T follicular helper cell (primary cell): ENCODE data around the gene PDLIM7.
"Not testable (repeated sequence)": the region's sequence is repeated elsewhere in the genome, so short reads cannot be mapped to it uniquely, and the experiment has no call there.

Source experiments
- DNase-seq: peaks from one replicate; pipeline ENCODE4 v3.0.0-alpha.2; 2020; ENCODE audit warnings: low read depth

Gene PDLIM7

DNA sequence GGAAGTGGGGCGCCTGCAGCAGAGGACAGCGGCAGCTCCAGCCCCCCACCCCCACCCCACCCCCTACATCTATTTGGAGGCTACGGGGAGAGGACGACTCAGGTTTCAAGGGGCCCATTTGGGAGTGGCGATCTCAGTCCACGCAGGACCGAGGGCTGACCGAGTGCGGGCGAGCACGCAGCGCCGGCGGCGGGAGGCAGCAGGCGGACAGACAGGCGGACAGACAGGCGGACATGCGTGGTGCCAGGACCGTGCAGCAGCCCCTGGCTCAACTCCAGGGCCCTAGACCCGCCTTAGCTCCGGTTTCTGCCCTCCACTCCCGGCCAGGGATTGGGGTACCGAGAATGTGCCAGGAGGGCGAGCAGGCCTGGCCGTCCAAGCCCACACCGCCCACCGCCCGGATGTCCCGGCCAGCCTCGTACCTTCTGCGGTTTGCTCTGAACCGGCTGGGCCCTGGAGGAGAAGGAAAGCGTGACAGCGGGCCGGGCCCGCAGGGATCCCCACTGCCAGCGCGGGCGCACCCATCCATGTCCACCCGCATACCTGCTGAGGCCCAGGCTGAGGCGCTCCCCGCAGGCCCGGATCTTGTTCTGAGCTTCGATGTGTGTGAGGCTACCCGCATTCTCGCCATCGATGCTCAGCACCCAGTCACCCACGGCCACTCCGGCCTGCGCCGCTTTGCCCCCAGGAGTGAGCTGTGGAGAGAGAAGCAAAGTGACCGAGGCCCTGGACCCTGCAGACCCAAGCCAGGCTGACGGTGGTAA, 5.2 kb downstream of the PDLIM7 start:
- DNase-seq = no peak

GRCh38 chr5:177491429-177491945, 5.9 kb downstream of the PDLIM7 start:
- DNase-seq = no peak

- no peak for DNase-seq
These were observed 6.4 kb downstream of the PDLIM7 start for GRCh38 chr5:177490992-177491391.

- no peak for DNase-seq
These were observed 7.0 kb downstream of the PDLIM7 start for GRCh38 chr5:177490311-177490991.

- no peak for DNase-seq
These were observed 8.2 kb downstream of the PDLIM7 start for GRCh38 chr5:177489119-177489716.

GRCh38 chr5:177487975-177488374, 9.4 kb downstream of the PDLIM7 start:
- no peak for DNase-seq

GRCh38 chr5:177487144-177487543, 10.3 kb downstream of the PDLIM7 start:
- no peak for DNase-seq

- DNase-seq = no peak
These were observed 11.1 kb downstream of the PDLIM7 start for GRCh38 chr5:177486256-177486655.

DNA sequence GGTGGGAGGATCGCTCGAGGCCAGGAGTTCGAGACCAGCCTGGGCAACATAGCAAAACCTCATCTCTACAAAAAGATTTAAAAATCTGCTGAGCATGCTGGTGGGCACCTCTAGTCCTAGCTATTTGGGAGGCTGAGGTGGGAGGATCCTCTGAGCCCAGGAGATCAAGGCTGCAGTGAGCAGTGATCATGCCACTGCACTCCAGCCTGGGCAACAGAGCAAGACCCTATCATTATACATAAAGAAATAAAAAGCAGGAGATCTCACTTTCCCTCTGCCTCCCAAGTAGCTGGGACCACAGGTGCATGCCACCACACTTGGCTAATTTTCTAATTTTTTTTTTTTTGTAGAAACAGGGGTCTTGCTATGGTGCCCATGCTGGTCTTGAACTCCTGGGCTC, 11.7 kb downstream of the PDLIM7 start:
- not testable (repeated sequence) for DNase-seq

GRCh38 chr5:177484902-177485549, 12.4 kb downstream of the PDLIM7 start:
- DNase-seq = no peak

DNA sequence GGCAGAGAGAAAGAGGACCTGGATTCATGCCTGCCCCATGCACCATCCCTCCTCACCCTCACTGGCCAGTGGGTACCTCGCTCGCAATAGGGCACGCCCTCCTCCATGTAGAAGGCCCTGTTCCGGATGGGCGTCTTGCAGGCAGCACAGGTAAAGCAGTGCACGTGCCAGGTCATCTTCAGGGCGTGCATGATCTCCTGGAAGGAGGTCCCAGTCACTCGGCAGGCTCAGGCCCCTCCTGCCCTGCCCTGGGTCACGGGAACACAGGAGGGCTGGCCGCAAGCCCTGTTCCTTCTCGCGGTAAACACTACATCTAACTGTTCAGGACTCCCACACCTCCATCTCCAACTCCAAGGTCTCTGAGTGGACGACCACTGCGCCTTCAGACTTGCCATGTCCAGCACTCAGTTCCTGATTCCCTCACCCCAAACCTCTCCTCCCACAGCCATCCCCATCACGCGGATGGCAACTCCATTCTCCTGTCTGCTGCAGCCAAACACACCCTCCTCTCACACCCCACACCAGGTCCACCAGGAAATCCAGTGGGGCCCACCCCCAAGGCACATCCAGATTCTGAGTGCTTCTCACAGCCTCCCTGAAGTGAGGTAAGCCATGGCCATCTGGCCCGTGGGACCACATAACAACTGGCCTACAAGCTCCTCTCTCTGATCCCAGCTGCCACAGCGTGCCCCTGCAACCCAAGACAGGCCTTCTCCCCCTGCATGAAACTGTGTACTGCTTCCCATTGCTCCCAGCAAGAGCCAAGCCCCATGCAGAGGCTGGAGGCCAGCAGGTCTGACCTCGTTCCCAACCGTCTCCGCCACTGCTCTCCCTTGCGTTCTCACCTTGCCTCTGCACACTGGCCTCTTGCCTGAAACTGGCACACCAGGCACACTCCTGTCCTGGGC, 13.2 kb downstream of the PDLIM7 start:
- no peak for DNase-seq

DNA sequence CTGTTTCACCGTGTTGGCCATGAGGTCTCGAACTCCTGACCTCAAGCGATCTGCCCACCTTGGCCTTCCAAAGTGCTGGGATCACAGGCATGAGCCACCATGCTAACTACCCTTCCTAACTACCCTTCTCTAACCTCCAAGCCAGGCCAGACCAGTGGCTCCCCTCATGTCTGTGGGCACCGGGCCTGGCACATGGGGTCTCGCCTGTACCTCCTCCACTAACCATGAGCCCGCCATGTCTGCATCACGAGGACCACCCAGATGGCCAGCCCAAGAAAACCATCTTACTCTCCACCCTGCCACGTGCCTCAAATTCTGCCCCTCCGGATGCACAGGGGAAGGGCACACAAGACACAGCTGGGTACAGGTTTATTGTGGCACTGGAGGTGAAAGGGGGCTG, 14.4 kb downstream of the PDLIM7 start:
- DNase-seq = no peak

DNA sequence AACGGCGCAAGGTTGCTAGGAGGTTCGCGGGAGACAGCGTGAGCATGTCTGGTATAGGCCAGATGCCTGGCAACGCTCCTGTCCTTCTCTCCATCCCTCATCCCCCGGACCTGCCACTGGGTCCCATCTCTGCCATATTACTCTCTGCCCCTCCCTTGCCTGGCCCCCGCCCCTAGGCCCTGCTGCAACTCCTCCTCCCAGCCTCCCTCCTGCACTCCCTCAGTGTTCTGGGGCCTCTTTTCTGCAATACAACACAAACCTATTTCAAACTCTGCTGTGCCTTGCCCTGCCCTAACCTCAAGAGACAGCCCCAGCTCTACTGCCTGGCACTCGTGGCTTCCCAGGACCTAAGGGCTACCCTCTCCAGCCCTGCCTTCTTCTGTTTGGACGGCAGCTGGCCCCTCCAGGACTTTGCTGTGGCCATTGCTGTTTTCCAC, 15.0 kb downstream of the PDLIM7 start:
- DNase-seq = no peak

DNA sequence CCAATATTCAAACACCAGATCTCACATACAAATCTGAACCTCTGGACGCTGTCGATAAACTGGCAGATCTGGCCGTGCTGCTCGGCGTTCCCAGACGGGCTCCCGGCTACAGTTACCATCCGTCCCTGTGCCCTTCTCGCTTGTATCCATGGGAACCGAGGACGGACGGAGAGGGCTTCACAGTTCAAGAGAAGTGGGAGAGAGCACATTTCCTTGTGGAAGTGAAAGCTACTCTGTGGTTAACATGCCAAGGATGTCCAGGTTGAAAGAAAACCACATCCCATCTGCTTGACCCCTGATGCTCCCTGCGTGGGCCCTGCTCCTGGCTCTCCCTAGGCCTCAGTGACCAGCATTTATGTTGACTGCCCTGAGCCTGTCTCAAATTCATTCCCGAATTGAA, 17.6 kb downstream of the PDLIM7 start:
- DNase-seq = no peak

- no peak for DNase-seq
These were observed 18.4 kb downstream of the PDLIM7 start for GRCh38 chr5:177478711-177479646.

- no peak for DNase-seq
These were observed 19.5 kb downstream of the PDLIM7 start for GRCh38 chr5:177477701-177478477.

- DNase-seq = no peak
These were observed 20.7 kb downstream of the PDLIM7 start for GRCh38 chr5:177476531-177477233.

DNA sequence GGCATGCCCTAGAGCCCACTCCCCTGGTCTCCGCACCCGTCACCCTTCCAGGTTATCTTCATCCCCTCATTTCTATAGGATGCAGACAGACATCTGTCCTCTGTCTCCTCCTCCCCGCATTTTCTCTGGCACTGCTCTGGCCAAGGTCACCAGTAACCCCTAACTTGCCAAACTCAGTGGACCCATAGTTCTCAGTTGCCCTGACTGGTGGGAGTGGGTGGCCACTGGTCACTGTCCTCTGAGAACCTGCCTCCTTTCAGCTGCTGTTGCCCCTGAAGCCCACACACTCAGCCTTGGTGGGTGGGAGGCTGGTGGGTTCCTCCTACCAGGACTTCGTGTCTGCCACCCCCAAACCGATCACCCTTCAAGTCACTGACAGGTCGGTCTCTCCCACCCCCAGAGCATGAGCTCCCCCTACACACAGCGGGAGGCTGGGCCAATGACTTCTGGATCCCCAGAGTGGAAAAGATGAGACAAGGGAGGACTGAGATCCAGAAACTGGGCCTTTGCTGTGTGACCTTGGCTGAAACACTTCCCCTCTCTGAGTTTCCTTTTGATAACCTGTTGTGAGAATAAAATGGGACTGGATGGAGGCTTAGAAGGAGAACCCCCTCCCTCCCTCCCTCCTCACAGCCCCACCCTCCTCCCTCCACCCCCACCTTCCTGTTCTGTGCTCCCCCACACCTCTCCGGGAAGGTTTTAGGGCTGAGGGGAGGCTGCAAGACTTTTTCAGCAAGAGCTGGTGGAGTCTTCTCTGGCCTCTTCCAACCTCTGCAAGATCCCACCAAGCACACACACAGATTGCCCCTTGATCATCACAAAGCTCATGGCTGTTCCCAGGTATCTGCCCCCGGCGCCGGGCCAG, 21.6 kb downstream of the PDLIM7 start:
- DNase-seq = no peak
